Measurements from ENCODE around the gene FAM43A. TPM values are rescaled to one million over a fixed set of nuclear protein-coding genes. Genes with fewer than 3 reads are reported as not detected.
A peak's percentile ranks its signal among the peaks of the same experiment; 100 is the strongest.

Gene FAM43A
- total RNA-seq, 4 donors from 2014 or later: 20.2 to 33.6 (median 31.9) TPM

GRCh38 chr3:194689493-194689944 lies 3.8 kb downstream of the FAM43A start:
- Histone ChIP-seq H3K4me3 (peak overlapping the region in 2 of 4 donors; percentile 72 to 87), H3K4me1 (peaks cover 21 to 61% (median 22%) of the 10 kb centered on the region in 3 donors), H3K27ac (peak overlapping the region in 3 of 4 donors; percentile 60 to 88 (median 79)), H3K27me3 (peaks cover 0 to 9% (median 0%) of the 10 kb centered on the region in 4 donors), H3K36me3 (peaks cover 0 to 10% (median 0%) of the 10 kb centered on the region in 3 donors), H3K9me3 (no peaks in the 10 kb centered on the region)
- 46 to 49% methylated on average over 8 to 9 of the region's 9 CpGs for WGBS, 2 donors
- TF ChIP-seq CTCF (IDR thresholded peaks at IDR 0.05): no peak
- no peak for TF ChIP-seq POLR2A (IDR thresholded peaks at IDR 0.05)
- no peak for DNase-seq
- intact Hi-C loops (cut with DNase I): loop anchor here (5.0 kb wide), 1 partner anchor 418 kb away; no protein-coding TSS in a partner anchor

GRCh38 chr3:194690501-194691372 lies 5.1 kb downstream of the FAM43A start:
- 66 to 71% methylated on average over 8 of the region's 8 CpGs for WGBS, 2 donors
- H3K27ac ChIP-seq: peak overlapping the region in 2 of 4 donors; percentile 18 to 53
- H3K4me3 ChIP-seq: no peak overlapping the region
- H3K27me3 ChIP-seq: peaks cover 0 to 9% (median 0%) of the 10 kb centered on the region in 4 donors
- H3K9me3 ChIP-seq: no peaks in the 10 kb centered on the region
- DNase-seq: no peak
- peaks cover 0 to 10% (median 0%) of the 10 kb centered on the region in 3 donors for H3K36me3 ChIP-seq
- no peak for TF ChIP-seq CTCF (IDR thresholded peaks at IDR 0.05)
- no peak for TF ChIP-seq POLR2A (IDR thresholded peaks at IDR 0.05)
- H3K4me1 ChIP-seq: peaks cover 18 to 49% (median 21%) of the 10 kb centered on the region in 3 donors
- intact Hi-C loops (cut with DNase I): no loop called here

- TF ChIP-seq POLR2A (IDR thresholded peaks at IDR 0.05) (peak in 1 of 4 donors; percentile 14), CTCF (IDR thresholded peaks at IDR 0.05) (no peak)
- H3K4me1 ChIP-seq: peaks cover 16 to 44% (median 18%) of the 10 kb centered on the region in 3 donors
- DNase-seq: no peak
- H3K27me3 ChIP-seq: peaks cover 0 to 9% (median 0%) of the 10 kb centered on the region in 4 donors
- 47 to 69% methylated on average over 14 of the region's 15 CpGs for WGBS, 2 donors
- no peak overlapping the region for H3K4me3 ChIP-seq
- no peaks in the 10 kb centered on the region for H3K9me3 ChIP-seq
- peaks cover 0 to 10% (median 0%) of the 10 kb centered on the region in 3 donors for H3K36me3 ChIP-seq
- H3K27ac ChIP-seq: peak overlapping the region in 2 of 4 donors; percentile 7 to 28
- intact Hi-C loops (cut with DNase I): no loop called here
Measured at GRCh38 chr3:194691481-194692283, 6.0 kb downstream of the FAM43A start.

GRCh38 chr3:194696702-194697101 lies 11.0 kb downstream of the FAM43A start:
- no peak for TF ChIP-seq POLR2A (IDR thresholded peaks at IDR 0.05)
- no peak for TF ChIP-seq CTCF (IDR thresholded peaks at IDR 0.05)
- intact Hi-C loops (cut with DNase I): no loop called here
- Histone ChIP-seq H3K27ac (no peak overlapping the region), H3K4me1 (no peaks in the 10 kb centered on the region), H3K4me3 (no peak overlapping the region), H3K36me3 (no peaks in the 10 kb centered on the region), H3K9me3 (peaks cover 0 to 14% (median 6%) of the 10 kb centered on the region in 3 donors), H3K27me3 (no peaks in the 10 kb centered on the region)
- 87 to 89% methylated on average over 3 to 6 of the region's 6 CpGs for WGBS, 2 donors
- DNase-seq: no peak

Data from esophagus squamous epithelium (tissue), 5 donors.